Fibroblast of skin of left quadriceps (primary cell): Measurements from ENCODE around the gene UGT1A9.

Experiments used
- DNase-seq, 2 experiments: peaks; one replicate each; pipeline ENCODE4 v3.0.0-alpha.2; 2013; ENCODE audit warnings: low read depth in 2 of 2

The UGT1A9 gene

DNA sequence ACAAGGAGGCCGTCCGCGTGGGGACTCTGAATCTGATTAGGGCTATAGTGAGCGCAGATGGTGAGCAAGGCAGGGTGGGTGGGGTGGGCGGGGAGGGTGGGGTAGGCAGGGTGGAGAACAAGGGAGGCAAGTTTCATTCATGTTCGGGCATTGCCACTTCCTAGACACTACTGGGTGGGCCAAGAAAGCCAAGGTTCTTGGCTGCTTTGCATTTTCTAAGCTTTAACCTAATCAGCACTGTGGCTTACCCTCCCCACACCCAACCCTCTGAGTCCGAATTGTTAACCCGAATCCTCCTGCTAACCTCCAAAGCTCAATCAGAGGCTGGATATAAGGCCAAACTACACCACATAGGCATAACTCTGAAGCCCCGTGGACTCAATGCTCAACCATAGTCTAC lies 124.6 kb downstream of the UGT1A9 start:
- no peak for DNase-seq

DNA sequence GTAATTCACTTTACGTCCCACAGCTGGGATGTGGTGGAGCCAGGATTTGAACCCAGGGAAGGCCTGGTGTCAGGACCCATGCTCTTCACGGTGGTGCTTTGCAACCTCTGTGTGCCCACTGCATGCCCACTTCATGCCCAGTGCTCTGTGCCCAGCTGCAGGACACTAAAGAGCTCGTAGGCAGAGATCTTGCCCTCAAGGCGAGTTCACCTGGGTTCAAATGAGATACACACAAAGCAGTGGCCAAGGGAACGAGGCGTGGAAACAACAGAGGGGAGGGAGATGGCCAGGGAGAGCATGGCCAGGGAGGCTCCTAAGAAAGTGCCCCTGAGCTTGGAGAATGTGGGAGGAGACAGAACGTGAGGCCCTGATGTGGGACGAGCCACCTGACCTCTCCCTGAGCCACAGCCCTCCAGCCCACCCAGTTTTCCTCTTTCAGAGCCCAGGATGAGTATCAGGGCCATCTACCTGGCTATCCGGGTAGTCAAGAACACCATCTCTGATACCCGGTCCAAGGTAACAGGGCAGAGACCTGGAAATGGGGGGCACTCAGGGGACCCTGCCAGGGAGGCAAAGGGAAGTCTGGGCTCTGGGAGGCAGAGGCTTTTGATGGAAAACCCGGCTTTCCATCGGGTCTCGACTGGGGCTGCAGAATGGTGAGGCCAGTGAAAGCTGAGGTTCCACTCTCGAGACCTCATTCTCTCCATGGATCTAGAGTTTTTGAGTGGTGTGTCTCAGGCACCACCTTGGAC lies 126.8 kb downstream of the UGT1A9 start:
- DNase-seq = no peak

DNA sequence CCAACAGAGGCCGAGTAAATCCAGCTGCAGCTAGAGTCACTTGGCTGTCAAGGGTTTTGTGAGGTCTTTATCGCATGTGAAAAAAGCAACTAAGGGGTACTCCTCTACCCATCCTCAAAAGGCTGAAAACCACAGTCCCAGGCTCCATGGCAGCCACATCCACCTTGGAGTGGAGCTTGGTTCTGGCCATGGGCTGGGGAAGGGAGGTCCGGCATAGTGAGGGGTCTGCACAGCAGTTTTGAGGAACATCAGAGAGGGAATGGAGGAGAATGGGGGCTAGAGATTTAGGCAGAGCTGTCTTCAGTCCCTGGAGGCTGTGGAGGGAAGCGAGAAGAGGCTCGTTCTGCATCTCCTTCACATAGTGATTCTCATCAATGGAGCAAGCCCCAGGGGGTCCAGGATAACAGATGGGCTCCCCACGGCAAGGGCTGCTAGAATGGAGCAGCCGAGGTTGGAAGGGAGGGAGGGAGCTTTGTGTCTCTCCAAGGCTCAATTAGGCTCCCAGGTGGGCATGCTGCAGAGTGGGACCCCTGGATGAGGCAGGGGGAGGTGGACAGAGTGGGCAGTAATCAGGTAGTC lies 127.5 kb downstream of the UGT1A9 start:
- no peak for DNase-seq

DNA sequence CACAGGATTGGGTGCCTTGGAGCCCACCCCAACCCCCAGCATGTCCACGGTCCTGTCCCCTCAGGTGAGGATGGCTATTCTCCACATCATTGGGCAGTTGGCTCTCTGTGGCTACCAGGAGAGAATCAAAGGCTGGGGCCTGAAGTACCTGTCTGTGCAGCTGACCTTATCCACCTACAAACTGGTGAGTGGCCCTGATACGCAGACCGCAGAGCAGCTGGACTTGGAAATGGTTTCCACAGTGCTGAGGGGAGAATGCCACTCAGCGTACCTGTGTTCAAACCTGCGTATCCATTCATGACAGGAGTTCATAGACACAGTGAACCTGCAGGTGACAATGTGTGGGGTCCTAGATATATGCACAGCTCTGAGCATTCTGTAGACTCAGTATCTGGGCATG lies 128.0 kb downstream of the UGT1A9 start:
- no peak for DNase-seq

DNA sequence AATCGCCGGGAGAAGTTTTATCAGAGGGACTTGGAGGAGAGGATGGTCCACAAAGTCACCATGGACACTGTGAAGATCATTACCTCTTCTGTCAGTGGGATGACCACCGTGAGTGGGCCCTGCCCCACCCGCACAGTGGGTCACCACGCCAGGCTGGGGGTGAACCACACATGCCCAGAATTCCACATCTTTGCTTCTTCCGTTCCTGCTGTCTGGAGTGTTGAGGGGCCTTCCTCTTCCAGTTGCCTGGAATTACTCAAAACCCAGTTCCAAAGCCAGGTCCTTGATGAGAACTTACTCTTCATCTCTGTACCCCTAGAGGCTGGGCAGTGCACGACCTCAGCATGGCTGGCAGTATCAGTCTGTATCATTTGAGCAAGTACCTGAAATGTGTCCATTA lies 128.5 kb downstream of the UGT1A9 start:
- DNase-seq = no peak

DNA sequence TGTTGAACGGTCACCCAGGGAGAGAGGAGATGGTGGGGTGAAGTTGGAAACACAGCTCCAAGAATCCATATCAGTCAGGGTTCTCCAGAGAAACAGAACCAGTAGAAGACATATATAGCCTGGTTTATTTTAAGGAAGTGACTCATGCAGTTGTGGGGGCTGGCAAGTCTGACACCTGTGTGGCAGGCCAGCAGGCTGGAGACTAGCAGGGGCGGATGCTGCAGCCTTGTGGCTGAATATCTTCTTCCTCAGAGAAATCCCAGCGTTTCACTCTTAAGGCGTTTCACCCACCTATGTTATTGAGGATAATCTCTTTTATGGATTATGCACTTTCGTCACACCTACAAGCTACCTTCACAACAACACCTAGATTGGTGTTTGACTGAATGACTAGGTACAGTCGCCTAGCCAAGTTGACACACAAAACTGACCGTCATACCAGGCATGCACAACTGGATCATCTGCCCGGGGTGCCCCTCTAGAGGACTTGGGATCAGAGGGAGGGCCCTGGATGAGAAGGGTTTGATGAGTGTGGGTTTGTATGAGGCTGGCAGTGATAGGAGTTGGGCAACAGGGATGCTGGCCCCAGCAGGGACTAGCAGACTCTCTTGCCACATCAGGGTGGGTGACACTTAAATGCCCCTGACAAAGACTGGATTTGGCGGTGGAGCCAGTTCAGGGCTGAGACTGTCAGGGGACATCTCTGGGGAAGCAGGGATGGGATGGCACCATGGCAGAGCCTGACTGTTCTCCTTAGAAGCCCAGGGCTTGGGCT lies 129.8 kb downstream of the UGT1A9 start:
- DNase-seq = no peak

DNA sequence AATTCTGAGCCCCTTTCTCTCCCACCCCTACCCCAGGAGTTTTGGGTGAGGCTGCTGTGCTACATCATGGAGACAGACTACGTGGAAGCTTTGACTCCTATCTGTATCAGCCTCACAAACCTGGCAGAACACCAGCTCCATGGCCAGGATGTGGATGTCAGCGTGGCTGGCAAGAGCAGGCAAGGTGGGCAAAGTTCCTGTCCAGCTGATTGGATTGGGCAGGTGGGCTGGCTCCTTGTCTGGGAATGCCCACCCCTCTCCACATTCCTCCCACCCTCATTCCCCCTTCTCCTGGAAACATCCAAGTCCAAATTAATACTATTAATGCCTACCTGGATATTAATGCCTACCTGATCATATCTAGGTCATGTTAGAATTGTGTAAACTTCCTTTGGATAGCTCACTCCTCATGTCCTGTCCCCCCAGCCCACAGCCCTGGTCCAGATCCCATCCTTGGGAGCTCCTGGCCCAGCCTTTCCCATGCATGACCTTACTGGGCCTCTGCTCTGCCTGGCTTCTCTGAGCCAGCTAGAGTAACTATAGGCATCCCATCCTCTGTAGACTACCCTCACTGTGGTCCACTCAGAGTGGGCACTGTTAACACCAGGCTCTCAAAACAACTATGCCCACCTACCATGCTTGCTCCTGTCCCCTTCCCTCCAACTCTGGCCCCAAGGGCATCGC lies 130.6 kb downstream of the UGT1A9 start:
- DNase-seq = no peak

DNA sequence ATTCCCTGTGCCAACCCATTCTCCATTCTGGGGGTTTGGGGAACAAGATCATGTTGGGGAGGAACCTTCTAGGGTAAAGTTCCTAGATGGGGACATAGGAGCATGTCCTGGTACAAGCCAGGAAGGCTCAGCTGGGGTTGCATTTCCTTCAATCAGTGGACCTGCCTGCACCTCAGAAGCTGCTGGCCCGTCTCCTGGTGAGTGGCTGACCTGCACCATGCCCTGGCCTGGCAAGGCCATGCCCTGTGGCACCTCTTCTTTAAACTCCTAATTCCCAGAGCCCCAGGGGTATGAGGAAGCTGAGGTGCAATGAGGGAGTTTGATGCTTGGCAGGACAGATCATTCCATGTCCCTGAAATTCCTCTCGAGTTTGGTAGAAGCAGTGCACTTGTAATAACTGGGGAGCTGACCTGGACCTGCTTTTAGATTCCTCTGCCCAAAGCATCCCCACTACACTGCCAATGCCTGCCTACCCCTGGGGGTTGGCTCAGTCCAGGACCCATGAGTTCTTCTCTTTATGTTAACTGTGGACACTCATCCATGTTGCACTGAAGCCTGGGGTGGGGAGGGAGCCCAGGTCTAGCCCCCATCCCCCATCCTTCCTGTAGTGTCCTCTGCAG lies 131.7 kb downstream of the UGT1A9 start:
- no peak for DNase-seq

DNA sequence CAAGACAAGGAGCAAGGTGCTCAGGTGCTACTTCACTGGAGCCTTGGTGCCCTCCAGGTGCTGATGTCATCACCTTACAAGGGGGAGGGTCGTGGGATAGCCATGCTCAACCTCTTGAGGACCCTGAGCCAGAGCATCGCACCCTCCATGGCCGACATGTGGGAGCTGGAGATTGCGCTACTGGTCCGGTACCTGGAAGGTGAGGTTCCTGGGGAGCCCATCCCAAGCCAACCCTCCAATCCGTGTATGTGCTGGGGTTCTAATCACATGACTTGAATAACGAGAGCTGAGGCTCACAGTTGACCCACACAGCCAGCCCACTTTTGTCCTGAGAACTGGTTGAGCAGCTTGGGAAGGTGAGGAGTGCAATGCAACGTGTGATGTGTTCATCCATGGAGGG lies 132.3 kb downstream of the UGT1A9 start:
- no peak for DNase-seq

DNA sequence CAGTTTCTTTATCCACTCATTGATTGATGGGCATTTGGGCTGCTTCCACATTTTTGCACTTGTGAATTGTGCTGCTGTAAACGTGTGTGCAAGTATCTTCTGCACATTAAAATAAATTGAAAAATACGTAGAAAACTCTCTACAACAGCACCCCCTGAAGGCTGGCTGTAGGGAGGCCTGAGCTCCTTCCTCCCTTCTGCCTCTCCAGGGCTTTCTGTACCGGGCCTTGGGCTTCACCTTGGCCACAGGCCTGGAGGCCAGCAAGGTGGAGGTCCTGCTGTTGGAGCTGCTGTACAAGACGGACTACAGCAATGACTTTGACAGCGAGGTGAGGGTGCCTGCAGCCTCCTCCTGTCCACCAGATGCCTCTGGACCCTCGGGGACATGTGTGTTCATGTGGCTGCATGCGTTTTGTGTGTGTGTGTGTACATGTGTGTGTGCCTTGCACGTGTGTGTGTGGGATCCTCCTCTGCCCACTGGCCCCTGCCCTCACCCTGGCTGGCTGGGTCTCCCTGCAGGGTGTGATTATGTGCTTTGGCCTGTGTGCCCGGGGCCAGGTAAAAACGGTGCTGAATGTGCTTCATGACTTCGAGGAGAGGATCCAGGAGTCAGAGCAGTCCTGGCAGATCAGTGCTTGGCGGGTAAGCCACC lies 135.6 kb downstream of the UGT1A9 start:
- DNase-seq = no peak

DNA sequence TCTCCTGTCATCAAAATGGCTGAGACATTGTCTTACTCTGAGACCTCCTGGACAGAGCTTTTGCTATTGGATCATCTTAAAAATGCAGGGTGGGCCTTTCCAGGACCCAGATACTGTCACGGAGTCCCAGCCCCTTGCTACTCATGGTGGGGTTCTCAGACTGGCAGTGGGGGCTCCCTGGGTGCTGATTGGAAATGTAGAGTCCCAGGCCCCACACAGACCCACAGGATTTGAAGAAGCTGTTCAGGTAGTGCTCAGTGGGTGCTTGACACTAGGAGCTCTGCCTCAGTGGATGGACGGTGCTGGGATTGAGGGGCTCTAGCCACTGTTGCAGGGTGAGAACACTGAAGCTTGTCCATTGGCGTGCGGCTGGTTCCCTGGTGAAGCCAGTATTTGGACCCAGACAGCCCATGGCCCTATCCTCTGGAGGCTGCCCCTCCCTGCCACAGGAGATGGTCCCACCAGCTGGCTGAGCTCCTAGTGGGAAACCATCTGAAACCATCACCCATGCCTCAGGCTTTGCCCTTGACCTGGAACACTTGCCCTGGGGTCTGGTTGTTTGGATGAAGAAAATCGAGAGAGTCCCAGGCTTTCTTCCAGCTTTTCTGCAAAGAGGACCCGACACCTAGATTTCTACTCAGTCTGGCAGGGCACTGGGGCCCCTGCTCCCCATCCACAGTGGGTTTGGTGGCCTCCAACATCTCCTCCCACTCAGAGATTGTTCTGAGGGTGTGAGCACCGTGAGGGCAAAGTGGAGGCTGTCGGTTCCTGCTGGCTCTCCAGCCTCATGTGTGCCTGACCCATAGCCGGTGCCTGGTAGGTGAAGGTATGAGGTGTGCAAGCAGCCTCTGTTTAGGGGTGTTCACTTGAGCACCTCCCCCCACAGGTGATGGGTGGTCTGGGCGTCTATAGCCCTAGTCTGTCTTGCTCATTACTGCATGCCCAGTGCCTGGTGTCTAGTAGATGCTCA lies 136.6 kb downstream of the UGT1A9 start:
- no peak for DNase-seq

DNA sequence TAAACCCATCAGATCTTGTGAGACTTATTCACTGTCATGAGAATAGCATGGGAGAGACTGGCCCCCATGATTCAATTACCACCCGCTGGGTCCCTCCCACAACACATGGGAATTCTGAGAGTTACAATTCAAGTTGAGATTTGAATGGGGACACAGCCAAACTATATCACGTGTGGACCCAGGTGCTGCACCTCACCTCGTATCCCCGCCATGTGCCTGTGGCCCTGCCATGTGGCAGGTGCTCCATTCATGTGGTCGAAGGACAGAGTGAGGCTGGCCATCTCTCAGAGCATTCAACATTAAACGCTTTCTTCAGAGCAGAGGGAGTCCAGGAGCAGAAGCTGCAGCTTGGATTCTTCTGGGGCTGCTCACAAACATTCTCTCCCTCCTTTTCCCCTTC lies 138.7 kb downstream of the UGT1A9 start:
- no peak for DNase-seq

DNA sequence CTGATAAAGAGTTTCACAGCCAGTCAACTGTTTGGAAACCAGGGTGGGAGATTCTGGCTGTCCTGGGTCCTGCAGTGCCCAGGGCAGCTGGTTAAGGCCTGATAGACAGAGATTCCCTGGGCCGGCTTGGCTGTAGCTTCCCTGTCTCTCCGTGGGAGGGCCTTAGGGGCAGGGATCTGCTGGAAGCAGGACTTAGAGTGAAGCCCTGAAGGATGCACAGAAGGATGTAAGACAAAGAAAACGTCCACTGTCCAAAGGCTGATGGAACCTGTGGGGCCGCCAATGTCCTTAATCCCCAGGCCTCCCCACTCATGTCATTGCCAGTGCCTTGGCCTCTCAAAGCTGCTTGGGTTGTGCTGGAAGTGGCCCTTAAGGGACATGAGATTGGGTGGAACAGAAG lies 139.4 kb downstream of the UGT1A9 start:
- no peak for DNase-seq

DNA sequence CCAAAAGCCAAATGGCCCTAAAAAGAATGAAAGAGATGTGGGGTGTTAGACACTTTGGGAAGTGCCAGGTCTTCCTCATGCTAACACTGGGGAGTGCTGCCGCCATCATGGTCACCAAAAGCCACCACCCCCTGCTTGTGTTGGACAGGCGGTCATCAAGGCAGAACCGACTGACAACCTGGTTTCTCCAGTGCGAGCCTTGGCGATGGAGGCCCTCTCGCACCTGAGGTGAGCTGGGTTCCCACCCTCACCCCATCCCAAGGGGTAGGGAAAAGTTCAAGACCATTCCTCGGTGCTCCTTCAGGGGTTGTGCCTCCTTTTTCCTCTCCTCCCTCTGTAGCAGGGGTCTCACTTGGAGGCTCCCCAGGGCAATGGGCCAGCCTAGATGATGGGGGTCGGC lies 140.0 kb downstream of the UGT1A9 start:
- DNase-seq = no peak

DNA sequence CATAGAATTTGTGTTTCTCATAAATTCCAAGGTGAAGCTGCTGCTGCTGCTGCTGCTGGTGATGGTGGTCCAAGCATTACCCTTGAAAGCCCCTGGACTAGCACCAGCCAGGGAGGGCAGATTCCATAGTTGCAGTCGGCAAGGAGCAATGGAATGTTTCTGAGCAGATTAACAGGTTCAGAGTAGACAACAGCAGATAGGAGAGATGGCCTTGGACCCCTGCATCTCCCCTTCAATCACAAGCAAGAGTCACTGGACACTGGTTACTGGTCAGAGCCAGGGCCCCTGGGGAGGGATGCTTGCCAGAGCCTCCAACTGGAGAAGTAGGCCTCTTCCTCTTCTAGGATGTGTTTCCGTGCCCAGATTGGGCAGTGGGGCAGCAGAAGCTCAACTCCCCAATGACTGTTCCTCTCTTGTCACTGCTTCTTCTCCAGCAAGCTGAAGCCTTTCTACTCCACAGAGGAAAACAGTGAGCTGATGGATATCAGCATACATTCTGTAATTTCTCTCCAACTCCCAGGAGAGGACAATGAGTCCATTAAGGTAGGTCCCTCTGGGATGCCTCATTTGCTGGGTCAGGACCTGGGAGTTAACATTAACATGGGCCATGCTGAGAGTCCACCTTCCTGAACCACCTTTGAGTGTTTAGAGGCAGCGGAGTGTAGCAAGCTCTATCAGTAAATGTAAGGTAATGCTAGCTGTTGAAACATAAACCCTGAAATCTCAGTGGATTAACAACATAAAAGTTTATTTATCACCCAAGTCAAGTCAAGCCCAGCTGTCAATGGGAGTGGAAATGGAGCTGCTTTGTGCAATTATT lies 141.7 kb downstream of the UGT1A9 start:
- no peak for DNase-seq

DNA sequence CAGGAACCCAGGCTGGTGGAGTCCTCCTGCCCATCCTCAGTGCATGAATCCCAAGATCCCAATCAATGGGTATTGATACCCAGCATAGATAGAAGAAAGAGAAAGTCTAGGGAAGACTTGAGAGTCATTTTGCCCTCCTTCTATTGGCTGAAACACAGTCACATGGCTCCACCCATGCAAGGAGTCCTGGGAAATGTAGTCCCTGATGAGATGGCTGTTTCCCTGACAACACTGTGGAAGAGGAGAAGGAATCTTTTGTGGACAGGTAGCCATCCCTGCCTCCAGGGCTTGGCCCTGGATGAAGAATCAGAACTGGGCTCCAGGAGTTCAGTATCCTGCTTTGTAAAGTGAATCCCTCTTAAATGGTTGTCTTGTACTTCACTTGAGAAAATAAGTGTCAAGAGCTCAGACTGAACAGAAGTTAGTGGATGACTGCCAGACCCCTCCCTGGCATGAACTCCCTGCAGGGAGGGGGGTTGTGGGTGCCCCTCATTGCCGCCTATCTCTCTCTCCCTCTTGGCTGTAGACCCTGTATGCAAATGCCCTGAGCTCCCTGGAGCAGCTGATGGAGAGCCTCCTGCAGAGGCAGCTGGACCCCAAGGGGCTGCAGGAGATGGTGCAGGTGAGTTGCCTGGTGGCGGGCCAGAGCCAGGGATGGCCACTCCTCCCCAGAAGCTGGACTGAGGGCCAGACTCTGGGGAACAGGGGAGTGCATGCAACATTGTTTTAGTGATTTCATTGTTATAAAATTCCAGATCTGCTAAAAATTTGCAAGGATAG lies 142.5 kb downstream of the UGT1A9 start:
- DNase-seq = no peak

DNA sequence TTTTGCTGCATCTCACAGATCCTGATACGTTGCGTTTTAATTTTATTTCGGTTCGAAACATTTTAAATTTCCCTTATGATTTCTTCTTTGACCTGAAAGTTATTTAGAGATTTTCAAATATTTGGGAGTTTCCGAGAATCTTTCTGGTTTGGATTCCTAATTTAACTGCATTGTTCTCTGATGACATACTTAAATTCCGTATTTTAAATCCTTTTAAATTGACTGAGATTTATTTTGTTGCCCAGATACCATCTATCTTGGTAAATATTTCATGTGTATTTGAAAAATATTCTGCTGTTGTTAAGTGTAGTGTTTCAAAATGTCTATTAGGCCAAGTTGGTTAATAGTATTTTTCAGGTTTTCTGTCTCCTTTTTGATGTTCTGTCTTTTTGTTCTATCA lies 144.2 kb downstream of the UGT1A9 start:
- DNase-seq = no peak

DNA sequence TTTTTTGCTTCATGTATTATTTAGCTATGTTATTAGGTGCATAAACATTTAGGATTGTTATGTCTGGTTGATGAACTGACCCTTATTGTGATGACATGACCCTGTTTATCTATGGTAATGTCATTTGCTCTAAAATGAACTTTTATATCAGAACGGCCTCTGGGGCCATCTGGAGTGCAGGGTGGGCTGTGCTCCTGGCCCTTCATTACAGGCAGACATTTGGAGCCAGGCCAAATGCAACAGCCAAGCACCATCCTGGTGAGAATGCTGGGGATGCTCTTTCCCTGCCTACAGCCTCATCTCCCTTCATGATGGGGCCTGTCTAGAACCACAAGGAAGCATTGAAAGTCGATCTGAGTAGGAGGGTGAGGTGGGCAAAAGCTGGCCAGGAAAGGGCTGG lies 144.6 kb downstream of the UGT1A9 start:
- DNase-seq = no peak

DNA sequence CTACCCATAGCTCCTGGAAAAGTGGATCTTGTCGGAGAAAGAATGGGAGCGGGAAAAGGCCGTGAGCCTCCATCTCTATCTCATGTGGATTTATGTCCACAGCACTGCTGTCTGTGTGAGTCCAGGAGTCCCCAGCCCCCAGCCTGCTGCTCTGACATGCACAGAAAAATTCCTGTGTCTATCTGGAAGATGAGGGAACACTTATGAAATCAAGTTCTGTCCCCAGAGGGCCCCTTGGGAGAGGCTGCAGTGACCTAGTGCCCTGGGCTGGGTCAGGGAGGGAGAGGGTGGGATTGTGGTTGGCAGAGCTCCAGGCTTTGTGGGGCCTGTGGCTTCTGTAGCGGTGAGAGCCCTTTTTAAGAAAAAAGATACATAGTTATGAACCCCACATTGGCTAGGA lies 145.1 kb downstream of the UGT1A9 start:
- DNase-seq = no peak
